ENCODE results near the gene PSME3.
"Not testable (repeated sequence)": the region's sequence is repeated elsewhere in the genome, so short reads cannot be mapped to it uniquely, and the experiment has no call there.

Gene PSME3

DNA sequence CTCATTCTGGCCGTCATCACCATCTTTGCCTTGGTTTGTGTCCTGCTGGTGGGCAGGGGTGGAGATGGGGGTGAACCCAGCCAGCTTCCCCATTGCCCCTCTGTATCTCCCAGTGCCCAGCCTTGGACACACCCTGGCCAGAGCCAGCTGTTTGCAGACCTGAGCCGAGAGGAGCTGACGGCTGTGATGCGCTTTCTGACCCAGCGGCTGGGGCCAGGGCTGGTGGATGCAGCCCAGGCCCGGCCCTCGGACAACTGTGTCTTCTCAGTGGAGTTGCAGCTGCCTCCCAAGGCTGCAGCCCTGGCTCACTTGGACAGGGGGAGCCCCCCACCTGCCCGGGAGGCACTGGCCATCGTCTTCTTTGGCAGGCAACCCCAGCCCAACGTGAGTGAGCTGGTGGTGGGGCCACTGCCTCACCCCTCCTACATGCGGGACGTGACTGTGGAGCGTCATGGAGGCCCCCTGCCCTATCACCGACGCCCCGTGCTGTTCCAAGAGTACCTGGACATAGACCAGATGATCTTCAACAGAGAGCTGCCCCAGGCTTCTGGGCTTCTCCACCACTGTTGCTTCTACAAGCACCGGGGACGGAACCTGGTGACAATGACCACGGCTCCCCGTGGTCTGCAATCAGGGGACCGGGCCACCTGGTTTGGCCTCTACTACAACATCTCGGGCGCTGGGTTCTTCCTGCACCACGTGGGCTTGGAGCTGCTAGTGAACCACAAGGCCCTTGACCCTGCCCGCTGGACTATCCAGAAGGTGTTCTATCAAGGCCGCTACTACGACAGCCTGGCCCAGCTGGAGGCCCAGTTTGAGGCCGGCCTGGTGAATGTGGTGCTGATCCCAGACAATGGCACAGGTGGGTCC lies 18.4 kb downstream of the PSME3 start:
- DNase-seq (ENCODE audit: low spot score): not testable (repeated sequence)

DNA sequence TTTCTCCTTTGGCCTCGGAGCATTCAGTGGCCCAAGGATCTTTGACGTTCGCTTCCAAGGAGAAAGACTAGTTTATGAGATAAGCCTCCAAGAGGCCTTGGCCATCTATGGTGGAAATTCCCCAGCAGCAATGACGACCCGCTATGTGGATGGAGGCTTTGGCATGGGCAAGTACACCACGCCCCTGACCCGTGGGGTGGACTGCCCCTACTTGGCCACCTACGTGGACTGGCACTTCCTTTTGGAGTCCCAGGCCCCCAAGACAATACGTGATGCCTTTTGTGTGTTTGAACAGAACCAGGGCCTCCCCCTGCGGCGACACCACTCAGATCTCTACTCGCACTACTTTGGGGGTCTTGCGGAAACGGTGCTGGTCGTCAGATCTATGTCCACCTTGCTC lies 19.2 kb downstream of the PSME3 start:
- no peak for DNase-seq (ENCODE audit: low spot score)

DNA sequence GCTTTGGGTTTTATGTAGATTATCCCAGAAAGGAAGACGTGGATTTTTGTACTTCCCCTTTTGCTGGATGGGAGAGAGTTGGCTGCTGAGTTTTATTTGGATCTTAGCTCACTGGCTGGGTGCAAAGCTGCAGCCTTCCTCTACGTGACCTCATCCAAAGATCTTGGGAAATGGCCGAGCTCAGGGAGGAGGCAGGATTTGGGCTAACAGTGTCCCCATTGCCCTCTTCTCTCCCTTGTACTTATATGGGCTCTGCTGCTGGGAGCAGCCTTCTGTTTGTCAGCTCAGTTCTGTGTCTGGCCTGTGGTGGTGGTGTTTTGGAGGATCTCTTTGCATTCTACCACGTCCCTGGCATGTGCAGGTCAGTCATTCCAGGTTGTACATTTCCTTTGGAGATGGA lies 19.8 kb downstream of the PSME3 start:
- no peak for DNase-seq (ENCODE audit: low spot score)

DNA sequence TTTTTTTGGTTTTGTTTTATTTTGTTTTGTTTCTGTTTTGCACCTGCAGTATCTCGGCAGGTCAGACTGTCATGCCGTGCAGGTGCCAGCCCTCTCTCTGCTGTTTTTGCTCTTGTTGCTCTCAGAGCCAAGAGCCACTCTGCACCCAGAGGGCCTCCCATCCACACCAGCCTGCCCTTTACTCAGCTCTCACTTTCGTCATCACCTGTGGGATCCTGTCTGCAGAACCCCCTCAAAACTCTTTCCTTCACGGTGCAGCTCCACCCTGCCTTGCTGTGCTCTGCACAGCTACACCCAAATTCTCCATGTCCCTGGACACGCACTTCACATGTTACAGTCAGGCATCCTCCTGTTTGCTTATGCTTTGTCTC lies 20.4 kb downstream of the PSME3 start:
- DNase-seq (ENCODE audit: low spot score): no peak

DNA sequence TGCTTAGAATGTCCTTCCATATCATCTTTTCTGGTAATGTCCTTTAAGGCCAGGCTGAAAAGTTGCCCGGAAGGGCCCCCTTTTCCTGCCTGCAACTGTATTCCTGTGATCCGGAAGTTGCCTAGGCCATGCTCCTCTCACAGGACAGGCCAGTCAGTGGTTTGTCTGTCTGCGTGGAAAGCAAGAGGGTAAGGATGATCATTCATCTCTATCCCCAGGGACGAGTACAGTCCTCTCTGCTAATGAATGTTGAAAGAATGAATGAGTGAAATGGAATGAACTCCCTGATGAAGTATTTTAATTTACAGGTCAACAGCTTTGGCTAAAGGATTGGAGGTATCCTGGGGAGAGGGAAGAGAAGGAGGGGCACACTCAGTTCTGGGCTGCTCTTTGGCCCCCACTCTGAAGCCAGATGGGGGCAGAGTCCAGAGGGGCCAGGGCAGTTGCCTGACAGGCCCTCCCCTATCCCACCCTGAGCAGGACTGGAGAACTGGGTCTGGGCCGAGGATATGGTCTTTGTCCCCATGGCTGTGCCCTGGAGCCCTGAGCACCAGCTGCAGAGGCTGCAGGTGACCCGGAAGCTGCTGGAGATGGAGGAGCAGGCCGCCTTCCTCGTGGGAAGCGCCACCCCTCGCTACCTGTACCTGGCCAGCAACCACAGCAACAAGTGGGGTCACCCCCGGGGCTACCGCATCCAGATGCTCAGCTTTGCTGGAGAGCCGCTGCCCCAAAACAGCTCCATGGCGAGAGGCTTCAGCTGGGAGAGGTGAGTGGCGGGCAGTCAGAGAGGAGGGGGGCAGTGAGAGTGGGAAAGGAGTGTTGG lies 21.0 kb downstream of the PSME3 start:
- DNase-seq (ENCODE audit: low spot score): no peak

DNA sequence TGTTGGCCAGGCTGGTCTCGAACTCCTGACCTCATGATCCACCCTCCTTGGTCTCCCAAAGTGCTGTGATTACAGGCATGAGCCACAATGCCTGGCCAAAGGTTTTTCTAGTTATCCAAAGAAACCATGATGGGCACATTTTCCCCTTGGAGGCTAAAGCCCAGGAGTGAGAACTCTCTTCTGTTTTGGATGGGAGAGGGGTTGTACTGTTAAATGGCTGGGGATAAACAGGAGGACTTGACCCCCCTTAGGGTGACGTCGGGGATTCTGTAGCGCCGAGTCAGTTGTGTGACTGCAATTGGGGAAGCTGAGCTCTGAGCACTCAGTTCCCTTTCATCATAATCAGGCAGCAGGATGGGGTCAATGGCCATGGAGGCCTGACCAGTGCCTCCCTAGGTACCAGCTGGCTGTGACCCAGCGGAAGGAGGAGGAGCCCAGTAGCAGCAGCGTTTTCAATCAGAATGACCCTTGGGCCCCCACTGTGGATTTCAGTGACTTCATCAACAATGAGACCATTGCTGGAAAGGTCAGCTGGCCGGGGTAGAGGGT lies 21.9 kb downstream of the PSME3 start:
- DNase-seq (ENCODE audit: low spot score): no peak

DNA sequence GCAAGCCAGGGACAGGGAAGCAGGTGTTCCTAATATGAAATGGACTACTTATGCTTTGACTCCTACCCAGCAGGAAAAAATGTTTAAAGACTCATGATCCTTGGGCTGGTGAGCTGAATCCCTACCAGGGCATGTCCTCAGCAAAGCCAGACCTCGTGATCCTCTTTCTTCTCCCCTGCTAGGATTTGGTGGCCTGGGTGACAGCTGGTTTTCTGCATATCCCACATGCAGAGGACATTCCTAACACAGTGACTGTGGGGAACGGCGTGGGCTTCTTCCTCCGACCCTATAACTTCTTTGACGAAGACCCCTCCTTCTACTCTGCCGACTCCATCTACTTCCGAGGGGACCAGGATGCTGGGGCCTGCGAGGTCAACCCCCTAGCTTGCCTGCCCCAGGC lies 22.9 kb downstream of the PSME3 start:
- not testable (repeated sequence) for DNase-seq (ENCODE audit: low spot score)

DNA sequence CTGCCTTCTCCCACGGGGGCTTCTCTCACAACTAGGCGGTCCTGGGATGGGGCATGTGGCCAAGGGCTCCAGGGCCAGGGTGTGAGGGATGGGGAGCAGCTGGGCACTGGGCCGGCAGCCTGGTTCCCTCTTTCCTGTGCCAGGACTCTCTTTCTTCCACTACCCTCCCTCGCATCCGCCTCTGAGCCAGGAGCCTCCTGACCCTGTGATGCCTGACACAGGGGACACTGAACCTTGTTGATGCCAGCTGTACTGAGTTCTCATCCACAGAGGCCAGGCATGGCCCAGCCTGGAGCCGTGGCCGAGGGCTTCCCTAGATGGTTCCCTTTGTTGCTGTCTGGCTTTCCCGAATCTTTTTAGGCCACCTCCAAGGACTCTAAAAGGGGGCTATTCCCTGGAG lies 23.3 kb downstream of the PSME3 start:
- DNase-seq (ENCODE audit: low spot score): not testable (repeated sequence)

DNA sequence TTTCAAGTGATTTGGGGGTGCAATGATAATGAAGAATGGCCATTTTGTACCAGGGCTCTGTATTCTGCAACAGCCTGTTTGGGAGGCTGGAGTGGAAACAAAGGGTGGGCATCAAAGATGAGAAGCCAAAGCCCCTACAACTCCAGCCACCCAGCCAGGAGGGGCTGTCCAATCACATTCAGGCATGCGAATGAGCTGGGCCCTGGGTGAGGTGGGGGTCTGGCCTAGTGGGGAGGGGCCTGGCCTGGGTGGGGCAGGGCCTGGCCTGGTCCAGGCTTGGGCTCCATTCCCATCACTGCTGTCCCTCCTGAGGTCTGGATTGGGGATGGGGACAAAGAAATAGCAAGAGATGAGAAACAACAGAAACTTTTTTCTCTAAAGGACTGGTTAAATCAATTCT lies 24.2 kb downstream of the PSME3 start:
- DNase-seq (ENCODE audit: low spot score): no peak

DNA sequence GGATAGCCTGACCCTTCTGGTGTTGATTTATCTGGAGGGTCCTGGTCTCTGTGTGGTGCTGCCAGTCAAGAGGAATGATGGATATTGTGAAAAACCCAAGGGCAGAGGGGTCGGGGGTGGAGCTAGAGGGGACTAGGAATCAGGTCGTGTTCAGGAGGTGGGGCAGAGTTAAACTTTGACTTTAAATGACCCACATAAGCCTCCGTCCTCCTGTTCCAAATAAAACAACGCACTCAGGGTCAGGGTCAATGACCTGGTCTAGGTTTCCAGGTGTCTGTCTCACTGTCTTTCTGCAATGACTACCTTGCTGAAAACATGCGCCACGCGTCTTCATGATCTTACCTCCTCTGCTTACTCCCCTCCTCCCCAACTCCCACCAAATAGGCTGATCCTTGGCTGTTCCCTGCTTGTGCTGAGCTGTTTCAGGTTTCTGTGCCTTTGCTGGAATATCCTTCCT lies 32.5 kb downstream of the PSME3 start:
- no peak for DNase-seq (ENCODE audit: low spot score)

DNA sequence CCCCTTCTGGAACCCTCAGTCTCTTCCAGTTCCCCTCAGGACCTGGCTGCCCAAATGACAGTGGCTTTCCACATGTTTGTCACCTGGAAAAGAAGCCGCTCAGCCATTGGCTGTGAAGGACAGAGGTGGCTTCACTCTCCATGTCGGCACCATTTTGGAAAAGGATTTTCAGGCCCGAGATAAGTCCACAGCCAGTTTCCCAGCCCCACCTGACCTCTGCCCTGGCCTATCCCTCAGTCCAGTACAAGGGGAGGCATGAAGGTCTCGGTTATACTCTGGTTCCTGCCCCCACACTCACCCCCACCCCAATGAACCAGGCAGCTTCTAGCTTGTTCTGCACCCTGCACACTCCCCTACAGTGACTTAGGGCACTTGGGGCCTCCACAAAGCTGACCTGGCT lies 33.0 kb downstream of the PSME3 start:
- no peak for DNase-seq (ENCODE audit: low spot score)

DNA sequence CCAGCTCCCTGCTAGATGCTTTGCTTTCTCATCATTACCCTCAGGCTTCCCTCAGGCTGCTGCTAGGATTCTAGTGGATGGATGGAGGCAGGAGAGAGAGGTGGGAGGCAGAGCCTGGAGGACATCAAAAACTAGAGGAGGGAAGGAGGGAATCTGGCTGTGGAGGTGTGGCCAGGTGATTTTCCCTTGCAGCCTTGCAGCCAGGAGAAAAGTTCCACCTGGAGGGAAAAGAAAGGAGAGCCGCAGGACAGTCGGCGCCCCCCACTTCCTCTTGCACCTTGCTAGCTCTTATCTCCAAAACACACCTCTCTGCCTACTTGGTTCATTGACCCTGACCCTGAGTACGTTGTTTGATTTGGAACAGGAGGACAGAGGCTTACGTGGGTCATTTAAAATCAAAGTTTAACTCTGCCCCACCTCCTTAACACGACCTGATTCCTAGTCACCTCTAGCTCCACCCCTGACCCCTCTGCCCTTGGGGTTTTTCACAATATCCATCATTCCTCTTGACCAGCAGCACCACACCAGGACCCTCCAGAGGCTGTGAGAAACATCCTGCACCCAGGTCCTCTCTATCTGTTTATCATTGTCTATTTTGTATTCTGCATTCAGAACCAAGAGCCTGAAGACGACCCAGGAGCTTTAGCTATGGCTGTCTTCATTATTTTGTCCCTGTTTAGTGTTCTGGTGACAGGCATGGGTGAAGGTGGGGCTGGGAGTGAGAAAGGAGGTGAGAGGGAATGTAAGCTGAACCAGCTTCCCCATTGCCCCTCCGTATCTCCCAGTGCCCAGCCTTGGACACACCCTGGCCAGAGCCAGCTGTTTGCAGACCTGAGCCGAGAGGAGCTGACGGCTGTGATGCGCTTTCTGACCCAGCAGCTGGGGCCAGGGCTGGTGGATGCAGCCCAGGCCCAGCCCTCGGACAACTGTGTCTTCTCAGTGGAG lies 33.7 kb downstream of the PSME3 start:
- DNase-seq (ENCODE audit: low spot score): no peak

DNA sequence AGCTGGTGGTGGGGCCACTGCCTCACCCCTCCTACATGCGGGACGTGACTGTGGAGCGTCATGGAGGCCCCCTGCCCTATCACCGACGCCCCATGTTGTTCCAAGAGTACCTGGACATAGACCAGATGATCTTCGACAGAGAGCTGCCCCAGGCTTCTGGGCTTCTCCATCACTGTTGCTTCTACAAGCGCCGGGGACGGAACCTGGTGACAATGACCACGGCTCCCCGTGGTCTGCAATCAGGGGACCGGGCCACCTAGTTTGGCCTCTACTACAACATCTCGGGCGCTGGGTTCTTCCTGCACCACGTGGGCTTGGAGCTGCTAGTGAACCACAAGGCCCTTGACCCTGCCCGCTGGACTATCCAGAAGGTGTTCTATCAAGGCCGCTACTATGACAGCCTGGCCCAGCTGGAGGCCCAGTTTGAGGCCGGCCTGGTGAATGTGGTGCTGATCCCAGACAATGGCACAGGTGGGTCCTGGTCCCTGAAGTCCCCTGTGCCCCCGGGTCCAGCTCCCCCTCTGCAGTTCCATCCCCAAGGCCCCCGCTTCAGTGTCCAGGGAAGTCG lies 34.6 kb downstream of the PSME3 start:
- DNase-seq (ENCODE audit: low spot score): not testable (repeated sequence)

DNA sequence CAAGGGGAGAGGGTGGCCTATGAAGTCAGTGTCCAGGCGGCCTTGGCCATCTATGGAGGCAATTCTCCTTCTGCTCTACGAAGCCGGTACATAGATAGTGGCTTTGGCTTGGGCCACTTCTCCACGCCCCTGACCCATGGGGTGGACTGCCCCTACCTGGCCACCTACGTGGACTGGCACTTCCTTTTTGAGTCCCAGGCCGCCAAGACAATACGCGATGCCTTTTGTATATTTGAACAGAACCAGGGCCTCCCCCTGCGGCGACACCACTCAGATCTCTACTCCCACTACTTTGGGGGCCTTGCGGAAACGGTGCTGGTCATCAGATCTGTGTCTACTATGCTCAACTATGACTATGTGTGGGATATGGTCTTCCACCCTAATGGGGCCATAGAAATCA lies 35.1 kb downstream of the PSME3 start:
- no peak for DNase-seq (ENCODE audit: low spot score)

DNA sequence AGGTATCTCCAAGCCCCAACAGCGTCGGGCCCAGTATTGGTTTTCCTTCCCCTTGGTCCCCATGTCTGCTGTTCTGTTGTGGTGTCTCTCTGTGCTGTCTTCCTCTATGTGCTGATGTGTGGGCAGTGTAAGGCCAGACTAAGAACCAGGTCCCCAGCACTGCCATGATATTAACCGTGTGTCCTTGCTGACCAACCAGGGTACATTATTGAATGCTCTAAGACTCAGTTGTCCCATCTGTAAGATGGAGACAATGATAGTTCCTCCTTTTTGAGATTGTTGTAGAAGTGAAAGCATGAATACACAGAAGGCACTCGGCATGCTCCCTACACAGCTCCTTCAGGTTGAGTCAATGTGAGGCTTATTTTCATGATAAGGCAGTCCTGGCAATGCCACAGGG lies 38.5 kb downstream of the PSME3 start:
- no peak for DNase-seq (ENCODE audit: low spot score)

DNA sequence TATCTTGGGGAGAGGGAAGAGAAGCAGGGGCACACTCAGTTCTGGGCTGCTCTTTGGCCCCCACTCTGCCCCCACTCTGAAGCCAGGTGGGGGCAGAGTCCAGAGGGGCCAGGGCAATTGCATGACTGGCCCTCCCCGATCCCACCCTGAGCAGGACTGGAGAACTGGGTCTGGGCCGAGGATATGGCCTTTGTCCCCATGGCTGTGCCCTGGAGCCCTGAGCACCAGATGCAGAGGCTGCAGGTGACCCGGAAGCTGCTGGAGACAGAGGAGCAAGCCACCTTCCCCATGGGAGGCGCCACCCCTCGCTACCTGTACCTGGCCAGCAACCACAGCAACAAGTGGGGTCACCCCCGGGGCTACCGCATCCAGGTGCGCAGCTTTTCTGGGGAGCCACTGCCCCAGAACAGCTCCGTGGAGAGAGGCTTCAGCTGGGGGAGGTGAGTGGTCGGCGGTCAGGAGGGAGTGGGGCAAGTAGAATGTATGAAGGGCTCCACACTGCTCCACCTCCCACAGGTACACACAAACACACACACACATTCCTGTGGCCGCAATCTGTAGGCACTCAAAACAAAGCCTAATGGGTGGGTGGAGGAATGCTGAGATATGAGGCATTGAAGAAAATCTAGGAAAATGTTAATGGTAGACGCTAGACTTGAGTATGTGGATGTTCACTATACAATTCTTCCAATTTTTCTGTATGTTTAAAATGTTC lies 39.2 kb downstream of the PSME3 start:
- no peak for DNase-seq (ENCODE audit: low spot score)

DNA sequence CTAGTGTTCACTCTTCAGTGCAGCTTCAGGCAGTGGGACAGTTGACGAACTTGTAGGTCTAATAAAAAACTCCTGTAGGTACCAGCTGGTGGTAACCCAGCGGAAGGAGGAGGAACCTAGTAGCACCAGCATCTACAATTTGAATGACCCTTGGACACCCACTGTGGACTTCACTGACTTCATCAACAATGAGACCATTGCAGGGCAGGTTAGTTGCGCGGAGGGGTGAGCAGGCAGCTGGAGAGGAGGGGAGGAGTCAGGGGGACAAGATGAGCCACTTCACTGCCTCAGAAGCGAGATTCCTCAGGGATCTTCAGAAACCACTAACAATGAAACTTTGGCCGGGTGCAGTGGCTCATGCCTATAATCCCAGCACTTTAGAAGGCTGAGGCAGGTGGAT lies 40.1 kb downstream of the PSME3 start:
- DNase-seq (ENCODE audit: low spot score): no peak

DNA sequence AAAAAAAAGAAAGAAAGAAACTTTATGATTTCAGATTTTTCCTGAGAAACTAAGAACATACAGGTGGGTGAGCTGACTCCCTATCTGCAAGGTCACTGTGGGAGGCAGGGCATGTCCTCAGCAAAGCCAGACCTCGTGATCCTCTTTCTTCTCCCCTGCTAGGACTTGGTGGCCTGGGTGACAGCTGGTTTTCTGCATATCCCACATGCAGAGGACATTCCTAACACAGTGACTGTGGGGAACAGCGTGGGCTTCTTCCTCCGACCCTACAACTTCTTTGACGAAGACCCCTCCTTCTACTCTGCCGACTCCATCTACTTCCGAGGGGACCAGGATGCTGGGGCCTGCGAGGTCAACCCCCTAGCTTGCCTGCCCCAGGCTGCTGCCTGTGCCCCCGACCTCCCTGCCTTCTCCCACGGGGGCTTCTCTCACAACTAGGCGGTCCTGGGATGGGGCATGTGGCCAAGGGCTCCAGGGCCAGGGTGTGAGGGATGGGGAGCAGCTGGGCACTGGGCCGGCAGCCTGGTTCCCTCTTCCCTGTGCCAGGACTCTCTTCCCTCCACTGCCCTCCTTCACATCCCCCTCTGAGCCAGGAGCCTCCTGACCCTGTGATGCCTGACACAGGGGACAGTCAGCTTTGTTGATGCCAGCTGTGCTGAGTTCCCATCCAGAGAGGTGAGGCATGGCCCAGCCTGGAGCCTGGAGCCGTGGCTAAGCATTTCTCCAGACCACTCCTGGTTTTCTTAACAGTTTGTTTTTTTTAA lies 40.9 kb downstream of the PSME3 start:
- DNase-seq (ENCODE audit: low spot score): not testable (repeated sequence)

DNA sequence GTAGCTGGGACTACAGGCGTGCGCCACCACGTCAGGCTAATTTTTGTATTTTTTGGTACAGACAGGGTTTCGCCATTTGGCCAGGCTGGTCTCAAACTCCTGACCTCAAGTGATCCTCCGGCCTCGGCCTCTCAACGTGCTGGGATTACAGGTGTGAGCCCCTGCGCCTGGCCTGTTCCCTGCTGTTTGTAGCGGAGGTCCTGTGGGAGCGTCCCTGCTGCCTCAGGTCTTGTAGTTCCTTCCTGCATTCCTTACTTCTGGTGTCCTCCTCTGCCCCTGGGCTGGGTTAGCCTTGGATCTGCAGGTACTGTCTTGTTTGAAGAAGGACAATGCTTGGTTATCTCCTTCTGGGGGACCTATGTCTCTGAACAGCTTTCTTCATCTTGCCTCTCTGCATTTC lies 43.8 kb downstream of the PSME3 start:
- DNase-seq (ENCODE audit: low spot score): no peak
